NCI-H1436 treated with DMSO at 0.1 percent for 48 hours (cell line): ENCODE data around the gene EIF4EBP2.

ENCODE experiments used
- DNase-seq: peaks from one replicate; lab custom pipeline; 2025; lab: John Stamatoyannopoulos, UW

Gene EIF4EBP2

GRCh38 chr10:70432561-70433263, 28.8 kb downstream of the EIF4EBP2 start:
- DNase-seq, result no peak

GRCh38 chr10:70433581-70434280, 29.8 kb downstream of the EIF4EBP2 start:
- DNase-seq, result no peak

GRCh38 chr10:70435241-70436085, 31.5 kb downstream of the EIF4EBP2 start:
- no peak for DNase-seq

GRCh38 chr10:70437721-70438120, 33.8 kb downstream of the EIF4EBP2 start:
- no peak for DNase-seq

GRCh38 chr10:70440296-70441160, 36.6 kb downstream of the EIF4EBP2 start:
- DNase-seq, result no peak

DNA sequence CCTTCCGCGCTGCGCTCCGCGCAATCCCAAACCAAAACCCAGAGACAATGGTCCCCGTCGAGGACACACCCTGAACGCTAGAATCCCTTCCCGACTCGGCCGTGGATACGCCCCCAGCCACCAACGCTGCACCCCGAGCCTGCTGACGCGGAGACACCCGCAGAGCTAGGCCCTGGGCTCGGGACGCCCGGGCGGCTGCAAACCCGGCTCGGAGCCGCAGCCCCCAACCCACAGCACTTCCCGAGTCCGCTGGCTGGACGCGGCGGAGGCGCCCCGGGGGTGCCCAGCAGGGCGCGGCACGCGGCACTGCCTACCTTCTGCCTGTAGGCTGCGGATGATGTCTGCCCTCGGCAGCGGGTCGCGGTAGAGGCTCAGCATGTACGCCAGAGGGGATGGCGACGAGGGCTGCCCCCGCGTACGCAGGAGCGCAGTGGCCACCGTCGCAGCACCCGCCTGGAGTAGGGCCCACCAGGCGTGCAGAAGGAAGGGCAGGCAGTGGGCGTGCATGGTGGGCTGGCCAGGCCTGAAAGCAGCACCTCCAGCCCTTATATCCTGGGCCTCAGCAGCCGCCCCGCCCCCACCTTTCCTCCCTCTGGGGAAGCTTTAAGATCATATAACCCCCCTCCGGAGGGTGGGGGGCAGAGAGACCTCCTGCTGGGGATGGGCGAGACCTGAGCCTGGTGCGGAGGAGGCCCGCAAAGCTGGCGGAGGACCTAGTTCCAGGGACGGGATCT, 37.4 kb downstream of the EIF4EBP2 start, which contains the start of gene NODAL:
NODAL (minus strand) TSS at position 521 of the 734 bp plus-strand sequence; CDS start at position 507, 14 bp downstream.
- no peak for DNase-seq

- DNase-seq, result no peak
Observed at GRCh38 chr10:70441895-70442309, 38.0 kb downstream of the EIF4EBP2 start.

- DNase-seq, result no peak
Observed at GRCh38 chr10:70442332-70442988, 38.5 kb downstream of the EIF4EBP2 start.

- DNase-seq, result no peak
Observed at GRCh38 chr10:70444744-70445143, 40.8 kb downstream of the EIF4EBP2 start.

DNA sequence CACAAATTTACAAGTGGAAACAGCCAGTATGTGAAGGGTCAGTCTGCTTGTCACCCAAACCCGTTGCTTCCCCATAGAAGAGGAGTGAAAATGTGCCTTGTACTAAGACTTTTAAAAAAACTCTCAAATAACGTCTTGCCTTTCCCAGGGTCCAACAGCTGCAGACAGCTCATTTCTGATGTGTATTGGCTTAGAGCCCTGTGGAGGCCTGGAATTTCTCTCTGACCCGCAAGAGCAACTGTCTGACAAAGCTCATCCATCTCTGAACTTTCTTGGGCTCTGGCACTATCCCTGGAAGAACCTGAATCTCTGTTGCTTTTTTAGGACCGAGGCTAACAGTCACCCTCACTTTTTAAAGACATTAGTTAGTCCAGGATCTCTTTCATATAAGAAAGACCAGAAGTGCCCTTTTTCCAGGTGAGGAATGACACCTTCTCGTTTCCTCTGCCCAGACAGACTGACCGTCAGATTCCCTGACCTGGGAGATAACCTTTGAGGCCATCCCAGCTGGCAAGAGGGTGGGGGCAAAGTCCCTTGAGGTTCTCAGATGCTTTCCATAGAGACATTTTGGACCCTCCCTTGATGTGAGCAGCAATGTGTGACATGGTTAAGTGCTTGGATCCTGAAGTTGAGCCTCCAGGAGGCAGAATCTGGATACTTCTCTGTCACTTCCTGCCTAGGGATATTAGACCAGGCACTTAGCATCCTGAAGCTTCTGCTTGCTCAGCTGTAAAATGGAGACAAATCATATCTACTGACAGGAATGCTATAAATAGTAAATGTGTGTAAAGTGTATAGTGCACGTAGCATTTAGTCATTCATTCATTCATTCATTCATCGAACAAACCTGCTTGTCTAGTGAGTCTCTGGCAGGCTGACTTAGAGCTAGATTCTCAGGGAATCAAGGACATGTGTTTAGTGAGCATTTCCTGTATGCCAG, 42.0 kb downstream of the EIF4EBP2 start:
- DNase-seq, result no peak

DNA sequence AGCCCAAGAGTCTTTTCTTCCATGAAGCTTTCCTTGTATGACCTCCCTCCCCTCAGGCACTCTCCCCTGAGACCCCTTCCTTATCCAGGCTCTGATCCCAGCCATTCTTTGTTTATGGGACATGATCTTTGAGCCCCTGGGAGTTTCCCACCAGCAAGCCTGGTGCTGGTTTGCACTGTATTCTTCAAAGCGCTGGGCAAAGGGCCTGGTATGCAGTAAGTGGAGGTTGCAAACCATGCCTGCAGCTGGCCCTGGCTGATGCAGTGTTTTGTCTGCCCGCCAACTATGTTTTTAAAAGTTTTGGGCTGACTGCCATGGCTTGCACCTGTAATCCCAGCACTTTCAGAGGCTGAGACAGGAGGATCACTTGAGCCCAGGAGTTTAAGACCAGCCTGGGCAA, 44.3 kb downstream of the EIF4EBP2 start:
- no peak for DNase-seq

GRCh38 chr10:70455213-70455630, 51.3 kb downstream of the EIF4EBP2 start:
- no peak for DNase-seq

DNA sequence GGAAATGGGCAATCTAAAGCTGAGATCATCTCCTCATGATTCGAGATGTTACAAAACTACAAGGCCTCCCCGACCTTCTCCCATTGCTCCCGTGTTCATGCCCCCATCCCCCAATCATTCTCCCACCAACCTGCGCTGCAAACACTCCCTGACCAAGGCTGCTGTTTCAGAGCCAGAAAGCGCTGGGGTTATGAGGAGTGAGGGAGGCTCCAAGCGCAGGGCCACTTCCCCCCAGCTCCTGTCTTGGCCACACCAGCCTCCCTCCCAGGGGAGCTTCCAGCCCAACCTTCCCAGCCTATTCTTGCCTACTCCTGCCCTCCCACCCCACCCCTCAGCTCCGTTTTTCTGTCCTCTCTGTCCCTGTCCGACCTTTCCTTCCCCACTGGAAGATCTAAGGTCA, 52.2 kb downstream of the EIF4EBP2 start:
- DNase-seq, result no peak

GRCh38 chr10:70457759-70458305, 53.9 kb downstream of the EIF4EBP2 start:
- no peak for DNase-seq

DNA sequence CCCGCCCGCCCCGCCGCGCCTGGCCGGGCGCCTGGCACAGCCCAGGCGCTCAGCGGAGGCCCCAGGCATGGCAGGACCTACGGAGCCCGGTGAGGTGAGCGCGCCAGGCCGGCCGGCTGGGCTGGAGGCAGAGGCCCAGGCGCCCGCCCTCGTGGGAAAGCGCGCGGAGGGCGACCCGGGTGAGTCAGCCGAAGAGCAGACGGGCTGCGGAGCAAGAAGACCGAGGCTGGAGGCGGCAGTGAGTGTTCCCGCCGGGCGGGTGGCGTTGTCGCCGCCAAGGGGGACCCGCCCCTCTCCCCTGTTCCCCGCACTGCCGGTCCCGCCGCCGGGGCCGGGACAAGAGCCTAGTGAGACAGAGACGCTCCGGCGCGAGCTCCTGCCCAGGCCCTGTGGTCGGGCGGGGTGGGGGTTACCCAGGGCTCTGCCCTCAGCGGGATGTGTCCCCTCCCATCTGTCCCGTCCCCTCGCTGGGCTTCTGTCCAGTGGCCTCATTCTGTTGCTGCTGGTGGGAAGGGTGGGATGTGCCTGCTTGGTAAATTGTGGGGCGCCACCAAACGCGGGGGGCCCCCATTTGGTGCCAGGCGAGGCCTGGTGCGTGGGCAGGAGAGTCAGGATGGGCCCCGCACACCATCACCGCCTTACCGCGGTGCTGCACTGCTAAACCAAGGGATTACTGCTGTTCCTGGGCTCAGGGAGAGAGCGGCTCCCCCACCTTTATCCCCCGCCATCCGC, 54.5 kb downstream of the EIF4EBP2 start:
- no peak for DNase-seq

GRCh38 chr10:70459061-70459773, 55.3 kb downstream of the EIF4EBP2 start:
- no peak for DNase-seq

- DNase-seq, result no peak
Observed at GRCh38 chr10:70459774-70460490, 56.0 kb downstream of the EIF4EBP2 start.
